HL-60 (cell line): Measurements from ENCODE around the gene YY1.

Experiments
- DNase-seq, 2 experiments: peaks; one replicate each; pipeline ENCODE4 v3.0.0-alpha.2; 2010 to 2020; ENCODE audit warnings: low read depth in 1 of 2, low spot score in 1 of 2
- H3K27ac ChIP-seq: fragments of 250-450 bp; sonication (Bioruptor Pico); replicated peaks from 2 replicates; pipeline ENCODE4 v1.5.1; 2020; ENCODE audit warnings: mild to moderate bottlenecking, moderate library complexity
- H3K27me3 ChIP-seq: fragments of 250-450 bp; sonication (Bioruptor Pico); 2 replicates; pipeline ENCODE4 v1.5.1; 2021; ENCODE audit warnings: mild to moderate bottlenecking, moderate library complexity; ENCODE audit not compliant: insufficient read depth, poor library complexity, severe bottlenecking
- H3K4me3 ChIP-seq: replicated peaks from 2 replicates; pipeline ENCODE4 v1.5.1; 2011; ENCODE audit warnings: mild to moderate bottlenecking, control low read depth, low read length; ENCODE audit not compliant: insufficient read depth
- CTCF ChIP-seq: IDR thresholded peaks from one replicate; pipeline ENCODE4 v1.5.1; 2011; ENCODE audit warnings: low read length, control low read depth, inconsistent platforms; ENCODE audit not compliant: insufficient read depth
- GABPA ChIP-seq: IDR thresholded peaks from 2 replicates; pipeline ENCODE4 v1.6.1; 2012; ENCODE audit warnings: low read depth
- POLR2AphosphoS5 ChIP-seq: IDR thresholded peaks from 2 replicates; pipeline ENCODE4 v1.6.1; 2012; ENCODE audit warnings: low read depth
- REST ChIP-seq: IDR thresholded peaks from 2 replicates; pipeline ENCODE4 v1.6.1; 2012; ENCODE audit warnings: low read depth; ENCODE audit not compliant: insufficient replicate concordance
- SPI1 ChIP-seq: IDR thresholded peaks from 2 replicates; pipeline ENCODE4 v1.6.1; 2012; ENCODE audit warnings: low read depth, mild to moderate bottlenecking, borderline replicate concordance

The YY1 gene

GRCh38 chr14:100278702-100279101, 39.8 kb downstream of the YY1 start:
- Histone ChIP-seq H3K4me3 (no peak overlapping the region), H3K27ac (no peak overlapping the region), H3K27me3 (no peaks in the 10 kb centered on the region)
- TF ChIP-seq GABPA (no peak), POLR2AphosphoS5 (0 out of 2 replicates have a peak, but pooled peaks have one; percentile 36), CTCF (peak; percentile 7)
- DNase-seq = peak in 1 of 2 experiments; percentile 73

- no peak for TF ChIP-seq CTCF
- no peak for TF ChIP-seq SPI1
- no peak for TF ChIP-seq REST
- Histone ChIP-seq H3K27ac (no peak overlapping the region), H3K27me3 (no peaks in the 10 kb centered on the region), H3K4me3 (no peak overlapping the region)
- no peak for DNase-seq
These were observed 40.2 kb downstream of the YY1 start for GRCh38 chr14:100279133-100279532.

DNA sequence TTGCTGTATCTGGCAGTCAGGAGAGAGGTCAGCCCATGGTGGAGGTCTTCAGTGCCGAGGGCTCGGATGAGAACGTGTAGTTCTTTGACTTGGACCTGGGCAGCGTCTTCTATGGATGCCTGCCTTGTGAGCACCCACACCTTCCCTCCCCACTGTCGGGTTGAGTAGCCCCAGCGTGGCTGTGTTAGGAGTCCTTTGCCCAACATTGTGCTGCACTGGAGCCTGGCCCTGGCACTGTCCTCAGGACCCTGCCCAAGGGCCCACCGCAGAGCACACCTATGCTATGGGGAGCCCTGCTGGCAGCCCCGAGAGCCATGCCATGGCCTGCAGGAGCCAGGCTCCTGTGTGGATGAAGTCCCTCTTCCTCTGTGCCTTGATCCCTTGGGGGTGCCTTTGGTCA, 40.6 kb downstream of the YY1 start:
- H3K4me3 ChIP-seq = no peak overlapping the region
- no peak for DNase-seq
- no peak overlapping the region for H3K27ac ChIP-seq
- no peak for TF ChIP-seq SPI1
- no peak for TF ChIP-seq CTCF
- TF ChIP-seq GABPA = no peak
- TF ChIP-seq REST = no peak
- TF ChIP-seq POLR2AphosphoS5 = no peak
- H3K27me3 ChIP-seq = no peaks in the 10 kb centered on the region

DNA sequence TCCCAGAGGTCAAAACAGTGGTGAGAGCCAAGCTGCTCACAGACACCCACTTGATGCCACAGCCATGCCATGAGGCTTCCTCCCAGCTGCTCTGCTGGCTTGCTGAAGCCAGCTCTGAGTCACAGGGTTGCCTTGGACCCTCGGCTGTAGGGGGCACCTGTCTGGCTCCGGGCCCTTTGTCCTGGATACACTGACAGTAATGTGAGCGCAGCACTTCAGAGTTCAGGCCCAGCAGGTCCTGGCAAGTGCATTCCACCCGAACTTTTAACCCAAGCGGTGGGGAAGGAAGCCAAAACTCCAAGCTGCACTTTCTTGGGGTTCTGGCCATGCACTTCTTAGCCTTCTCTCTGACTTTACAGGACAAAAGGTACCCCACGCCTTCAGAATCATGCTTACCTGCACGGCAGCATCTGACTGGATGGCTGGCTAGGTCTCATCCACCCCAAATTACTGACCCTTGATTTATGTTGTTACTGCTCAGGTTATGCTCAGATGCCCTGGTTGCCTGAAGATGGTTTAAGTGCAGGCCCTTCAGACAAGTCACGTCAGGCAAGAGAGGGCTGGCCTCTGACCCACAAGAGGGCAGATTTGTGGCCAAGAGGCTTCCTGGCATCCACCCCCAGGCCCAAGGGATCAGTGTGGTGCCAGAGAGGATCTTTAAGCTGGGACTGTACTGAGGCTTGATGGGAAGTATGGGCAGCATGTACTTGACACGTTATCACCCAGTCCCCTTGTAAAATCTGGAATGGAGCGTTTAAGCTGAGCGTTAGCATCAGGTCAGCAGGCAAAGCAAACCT, 42.5 kb downstream of the YY1 start:
- Histone ChIP-seq H3K4me3 (no peak overlapping the region), H3K27ac (no peak overlapping the region), H3K27me3 (no peaks in the 10 kb centered on the region)
- DNase-seq = no peak
- TF ChIP-seq GABPA (no peak), POLR2AphosphoS5 (no peak), SPI1 (no peak), CTCF (no peak), REST (no peak)
